ENCODE measurements around the gene PARL.

GRCh38 chr3:183927059-183927458 lies 42.4 kb upstream of the PARL start:
- no peak for TF ChIP-seq PAX5 (IDR thresholded peaks at IDR 0.05; ENCODE audit: insufficient read depth, low read length, severe bottlenecking)
- no peak for TF ChIP-seq TAF1 (IDR thresholded peaks at IDR 0.05; ENCODE audit: low read depth, low read length)
- TF ChIP-seq POLR2AphosphoS5 (IDR thresholded peaks at IDR 0.05; ENCODE audit: low read depth, low read length), result no peak
